ENCODE measurements around the gene ACP7.

The ACP7 gene

GRCh38 chr19:39122934-39123731 lies 39.0 kb downstream of the ACP7 start:
- Histone ChIP-seq H3K36me3 (replicated peaks; ENCODE audit: insufficient read depth, low read length) (no peaks in the 10 kb centered on the region), H3K9me2 (replicated peaks; ENCODE audit: insufficient read depth, low read length) (no peaks in the 10 kb centered on the region), H3K27ac (ENCODE audit: low read length) (no peak overlapping the region), H3K27me3 (replicated peaks; ENCODE audit: insufficient read depth, low read length) (no peaks in the 10 kb centered on the region; the same call in none of the 2 replicates), H3K9me3 (replicated peaks; ENCODE audit: insufficient read depth, low read length) (no peaks in the 10 kb centered on the region), H3K4me2 (ENCODE audit: low read depth, low read length) (no peak overlapping the region), H3K79me2 (ENCODE audit: low read length) (peaks cover 25% of the 10 kb centered on the region), H3K4me1 (ENCODE audit: low read length) (peaks cover 9% of the 10 kb centered on the region; the same call in 1 of the 2 replicates), H3K9ac (ENCODE audit: low read length) (no peak overlapping the region), H3K4me3 (ENCODE audit: low read length) (no peak overlapping the region), H3F3A (ENCODE audit: insufficient read depth, low read length) (no peaks in the 10 kb centered on the region), H4K20me1 (ENCODE audit: insufficient read depth, low read length) (no peaks in the 10 kb centered on the region), H2AFZ (ENCODE audit: low read length) (no peak overlapping the region)
- no peak for TF ChIP-seq CTCF (IDR thresholded peaks at IDR 0.05; ENCODE audit: low read length)
- no peak for TF ChIP-seq EZH2 (optimal IDR thresholded peaks at IDR 0.05; ENCODE audit: low read depth, low read length)
- TF ChIP-seq EZH2phosphoT487 (IDR thresholded peaks at IDR 0.05; ENCODE audit: low read length), result no peak
- DNase-seq, result no peak

GRCh38 chr19:39124136-39124764 lies 40.1 kb downstream of the ACP7 start:
- TF ChIP-seq EZH2phosphoT487 (IDR thresholded peaks at IDR 0.05; ENCODE audit: low read length) (no peak), EZH2 (optimal IDR thresholded peaks at IDR 0.05; ENCODE audit: low read depth, low read length) (no peak), CTCF (IDR thresholded peaks at IDR 0.05; ENCODE audit: low read length) (no peak)
- no peaks in the 10 kb centered on the region for H4K20me1 ChIP-seq (ENCODE audit: insufficient read depth, low read length)
- H3K4me1 ChIP-seq (ENCODE audit: low read length), result peaks cover 9% of the 10 kb centered on the region; the same call in 1 of the 2 replicates
- no peaks in the 10 kb centered on the region for H3K9me3 ChIP-seq (replicated peaks; ENCODE audit: insufficient read depth, low read length)
- peaks cover 36% of the 10 kb centered on the region for H3K79me2 ChIP-seq (ENCODE audit: low read length)
- H3K9ac ChIP-seq (ENCODE audit: low read length), result no peak overlapping the region
- no peaks in the 10 kb centered on the region for H3K9me2 ChIP-seq (replicated peaks; ENCODE audit: insufficient read depth, low read length)
- no peaks in the 10 kb centered on the region; the same call in none of the 2 replicates for H3K27me3 ChIP-seq (replicated peaks; ENCODE audit: insufficient read depth, low read length)
- DNase-seq, result no peak
- no peak overlapping the region for H2AFZ ChIP-seq (ENCODE audit: low read length)
- H3K4me3 ChIP-seq (ENCODE audit: low read length), result no peak overlapping the region
- H3K36me3 ChIP-seq (replicated peaks; ENCODE audit: insufficient read depth, low read length), result no peaks in the 10 kb centered on the region
- H3K4me2 ChIP-seq (ENCODE audit: low read depth, low read length), result no peak overlapping the region
- no peak overlapping the region for H3K27ac ChIP-seq (ENCODE audit: low read length)
- H3F3A ChIP-seq (ENCODE audit: insufficient read depth, low read length), result no peaks in the 10 kb centered on the region

- Histone ChIP-seq H3K36me3 (replicated peaks; ENCODE audit: insufficient read depth, low read length) (no peaks in the 10 kb centered on the region), H3K79me2 (ENCODE audit: low read length) (peaks cover 41% of the 10 kb centered on the region), H3K9me3 (replicated peaks; ENCODE audit: insufficient read depth, low read length) (no peaks in the 10 kb centered on the region), H2AFZ (ENCODE audit: low read length) (peak overlapping the region; percentile 84), H3K4me1 (ENCODE audit: low read length) (peaks cover 9% of the 10 kb centered on the region; the same call in 1 of the 2 replicates), H3K4me3 (ENCODE audit: low read length) (peak overlapping the region; percentile 92), H4K20me1 (ENCODE audit: insufficient read depth, low read length) (no peaks in the 10 kb centered on the region), H3K9me2 (replicated peaks; ENCODE audit: insufficient read depth, low read length) (no peaks in the 10 kb centered on the region), H3F3A (ENCODE audit: insufficient read depth, low read length) (no peaks in the 10 kb centered on the region), H3K27me3 (replicated peaks; ENCODE audit: insufficient read depth, low read length) (no peaks in the 10 kb centered on the region; the same call in 1 of the 2 replicates), H3K4me2 (ENCODE audit: low read depth, low read length) (peak overlapping the region; percentile 63), H3K9ac (ENCODE audit: low read length) (peak overlapping the region; percentile 41; the same call in 1 of the 2 replicates), H3K27ac (ENCODE audit: low read length) (no peak overlapping the region)
- no peak for DNase-seq
- TF ChIP-seq EZH2phosphoT487 (IDR thresholded peaks at IDR 0.05; ENCODE audit: low read length) (no peak), EZH2 (optimal IDR thresholded peaks at IDR 0.05; ENCODE audit: low read depth, low read length) (no peak), CTCF (IDR thresholded peaks at IDR 0.05; ENCODE audit: low read length) (no peak)
Measured at GRCh38 chr19:39125199-39125553, 41.0 kb downstream of the ACP7 start.
